Adrenal gland (tissue), 12 donors: ENCODE results near the gene DCAF11. TPM values are rescaled to one million over a fixed set of nuclear protein-coding genes. Genes with fewer than 3 reads are reported as not detected.

Source experiments
- DNase-seq, 7 donors: peaks; one replicate each; pipeline ENCODE4 v3.0.0-alpha.2; 2019 to 2020
- H3K27ac ChIP-seq, 5 donors: fragments of 200-600 bp; sonication (generic) in 4 of 5; 1 replicate in 3 of 5; 2 replicates in 2 of 5; pipeline versions ENCODE4 v1.5.1 to v1.8.0; 2016 to 2020; ENCODE audit warnings: mild to moderate bottlenecking in 1 of 5
- H3K27me3 ChIP-seq: fragments of 200-600 bp; 2 replicates; pipeline ENCODE4 v1.8.0; 2021
- H3K36me3 ChIP-seq, 2 donors: fragments of 200-600 bp; replicated peaks in 1 of 2; 1 replicate in 1 of 2; 2 replicates in 1 of 2; pipeline versions ENCODE4 v1.5.1 to v1.8.0; 2018 to 2022
- H3K4me1 ChIP-seq, 2 donors: fragments of 200-600 bp; replicated peaks in 1 of 2; 1 replicate in 1 of 2; 2 replicates in 1 of 2; pipeline versions ENCODE4 v1.5.1 to v1.8.0; 2018 to 2021
- H3K4me3 ChIP-seq, 4 donors: fragments of 200-600 bp; sonication (generic) in 3 of 4; one replicate each; pipeline ENCODE4 v1.5.1; 2016 to 2018
- H3K9me3 ChIP-seq, 3 donors: fragments of 200-600 bp; sonication (generic) in 1 of 3; replicated peaks in 1 of 3; 1 replicate in 2 of 3; 2 replicates in 1 of 3; pipeline versions ENCODE4 v1.5.1 to v1.8.0; 2016 to 2021
- CTCF ChIP-seq, 6 experiments: fragments of 450-650 bp in 4 of 6; fragments of 200-600 bp in 2 of 6; sonication (generic) in 1 of 6; IDR thresholded peaks; 1 replicate in 5 of 6; 2 replicates in 1 of 6; pipeline versions ENCODE4 v1.5.1 to v1.8.0; 2016 to 2021; ENCODE audit warnings: antibody characterized with exemption in 6 of 6, mild to moderate bottlenecking in 2 of 6, moderate library complexity in 1 of 6
- POLR2A ChIP-seq, 2 donors: fragments of 450-650 bp; IDR thresholded peaks; one replicate each; pipeline ENCODE4 v1.6.1; 2017; ENCODE audit warnings: antibody characterized with exemption in 2 of 2, mild to moderate bottlenecking in 2 of 2, moderate library complexity in 1 of 2
- WGBS, 4 donors: extraction: QIAGEN DNeasy Blood & Tissue Kit in 2 of 4; methylation state at CpG; one replicate each; pipeline versions ENCODE4 v1.1.5 to v1.1.7; 2013 to 2017; 5-methylcytosine and 5-hydroxymethylcytosine counted together
- intact Hi-C, 2 donors: fragments of 100-400 bp; cut with DNase I; formaldehyde crosslinking; loops; one replicate each; pipeline versions ENCODE4 v1.14.1 to v1.15.0; 2022 to 2023
- microRNA-seq, 3 donors: library from miRNA; unstranded; fragments of <30 nt; microRNA quantifications; one replicate each; pipeline ENCODE4, GENCODE V29; 2017 to 2020
- polyA plus RNA-seq, 3 donors: library from polyadenylated mRNA; stranded (reverse); fragments of 200-250 nt in 2 of 3; fragments of 350-450 nt in 1 of 3; fragmentation: Illumina TruSeq in 1 of 3; extraction: RNeasy Lipid Tissue Mini Kit (QIAGEN cat#74804) in 1 of 3; gene quantifications; one replicate each; pipeline ENCODE4 v1.2.3, GENCODE V29; 2013 to 2014
- small RNA-seq, 2 donors: library from RNA; depleted of rRNA; stranded (forward); fragments of <200 nt; gene quantifications; one replicate each; pipeline ENCODE3, GENCODE V24; 2016
- total RNA-seq, 9 donors: library from RNA; depleted of rRNA in 4 of 9; stranded (reverse); fragments of >200 nt in 4 of 9; fragments of 120-200 nt in 1 of 9; fragmentation: NEBNext Ultra II Directional in 1 of 9; extraction: Animal tissue kit (Norgen Biotek cat#: 25700) in 1 of 9; gene quantifications; one replicate each; pipeline versions ENCODE4 v1.1.0 to v1.2.4, GENCODE V29; 2013 to 2023
- donor health status: healthy with polysubstance abuse.
- donor health status: Bipolar disorder and iron deficiency.
- donor health status: DM: yes; HTN: yes; CAD: no.
- donor health status: DM: no; HTN: no; CAD: no.
- donor health status: DM: no; HTN: no; CAD: no.
- donor health status: DM: yes; HTN: yes; CAD: no.

Gene DCAF11
- total and polyA plus RNA-seq, 12 donors, result 40.4 to 401 (median 120) TPM

GRCh38 chr14:24171422-24172260, 57.1 kb downstream of the DCAF11 start, which contains the start of gene REC8:
TSS of gene REC8 (plus strand) at chr14:24172080. CDS start at chr14:24172553, 473 bp downstream.
- Histone ChIP-seq H3K4me3 (peak within 1 kb of the TSS in 1 of 4 donors; percentile 38), H3K27me3 (no peaks in the 10 kb centered on the region), H3K36me3 (peaks cover 0 to 18% of the 10 kb centered on the region in 2 donors), H3K4me1 (peaks cover 0 to 6% of the 10 kb centered on the region in 2 donors), H3K27ac (peak within 1 kb of the TSS in 2 of 5 donors; percentile 45 to 54), H3K9me3 (no peaks in the 10 kb centered on the region)
- intact Hi-C loops, result no loop called here
- peak; percentile 69 to 98 (median 81) for DNase-seq
- 14 to 31% (median 26%) methylated on average over 21 to 63 of the region's 63 CpGs for WGBS, 4 donors
- TF ChIP-seq POLR2A (IDR thresholded peaks at IDR 0.05) (no peak), CTCF (IDR thresholded peaks at IDR 0.05) (no peak)

- peak overlapping the region in 1 of 4 donors; percentile 38 for H3K4me3 ChIP-seq
- peaks cover 0 to 6% of the 10 kb centered on the region in 2 donors for H3K4me1 ChIP-seq
- H3K27ac ChIP-seq, result peak overlapping the region in 1 of 5 donors; percentile 54
- no peak for TF ChIP-seq CTCF (IDR thresholded peaks at IDR 0.05)
- TF ChIP-seq POLR2A (IDR thresholded peaks at IDR 0.05), result no peak
- 59 to 70% (median 65%) methylated on average over 21 to 30 of the region's 30 CpGs for WGBS, 4 donors
- H3K36me3 ChIP-seq, result peaks cover 0 to 18% of the 10 kb centered on the region in 2 donors
- no peaks in the 10 kb centered on the region for H3K27me3 ChIP-seq
- DNase-seq, result no peak
- no peaks in the 10 kb centered on the region for H3K9me3 ChIP-seq
- intact Hi-C loops, result no loop called here
Measured at GRCh38 chr14:24172261-24172860, 57.8 kb downstream of the DCAF11 start.

- DNase-seq, result no peak
- no peak for TF ChIP-seq POLR2A (IDR thresholded peaks at IDR 0.05)
- TF ChIP-seq CTCF (IDR thresholded peaks at IDR 0.05), result no peak
Measured at GRCh38 chr14:24172871-24173281, 58.3 kb downstream of the DCAF11 start.

More at GRCh38 chr14:24172871-24173281, 58.3 kb downstream of the DCAF11 start:
- intact Hi-C loops, result no loop called here
- Histone ChIP-seq H3K27ac (no peak overlapping the region), H3K4me1 (peaks cover 0 to 6% of the 10 kb centered on the region in 2 donors), H3K4me3 (no peak overlapping the region), H3K36me3 (peaks cover 0 to 17% of the 10 kb centered on the region in 2 donors), H3K27me3 (no peaks in the 10 kb centered on the region), H3K9me3 (no peaks in the 10 kb centered on the region)
- WGBS, 4 donors, result 62 to 84% (median 83%) methylated on average over 5 to 20 of the region's 20 CpGs

Small RNAs within 50 kb of the gene (microRNA-seq; reads per million reads assigned to microRNA genes)
- gene MIR7703, result 0 to 0.45 (median 0) reads per million in 3 donors

Small RNAs within 50 kb of the gene (small RNA-seq; reads per million reads assigned to genes)
- gene IRF9 (0 to 0.12 reads per million in 2 donors), gene RNA5SP383 (0.36 to 0.58 reads per million in 2 donors)

Other genes with a start within 250 kb of the DCAF11 start
- 10 to 100 TPM; 26.1 to 77.5 (median 47.0) TPM for gene DHRS4, start 161.0 kb upstream of the DCAF11 start, total RNA-seq
- gene DHRS4, start 161.0 kb upstream of the DCAF11 start, polyA plus RNA-seq, result 10 to 100 TPM; 41.0 to 53.3 (median 52.7) TPM
- gene DHRS4L2, start 125.8 kb upstream of the DCAF11 start, total RNA-seq, result 10 to 100 TPM; 14.8 to 56.4 (median 33.5) TPM
- 10 to 100 TPM; 41.5 to 52.3 (median 45.7) TPM for gene DHRS4L2, start 125.8 kb upstream of the DCAF11 start, polyA plus RNA-seq
- 1 to 10 TPM in 2 of 9 donors, under 1 TPM in 6, not detected in 1; 0.17 to 1.1 (median 0.68) TPM for gene CARMIL3, start 62.8 kb upstream of the DCAF11 start, total RNA-seq
- gene CARMIL3, start 62.8 kb upstream of the DCAF11 start, polyA plus RNA-seq, result 1 to 10 TPM in 2 of 3 donors, under 1 TPM in 1; 0.73 to 5.8 (median 1.7) TPM
- gene CPNE6, start 43.2 kb upstream of the DCAF11 start, total RNA-seq, result 1 to 10 TPM in 1 of 9 donors, under 1 TPM in 1, not detected in 7; 0.97 to 1.4 TPM
- gene CPNE6, start 43.2 kb upstream of the DCAF11 start, polyA plus RNA-seq, result under 1 TPM; 0.07 to 0.22 (median 0.16) TPM
- 10 to 100 TPM in 7 of 9 donors, 1 to 10 TPM in 2; 4.4 to 37.0 (median 18.4) TPM for gene PCK2, start 20.5 kb upstream of the DCAF11 start, total RNA-seq
- 10 to 100 TPM in 2 of 3 donors, 1 to 10 TPM in 1; 7.9 to 17.9 (median 10.5) TPM for gene PCK2, start 20.5 kb upstream of the DCAF11 start, polyA plus RNA-seq
- 10 to 100 TPM in 1 of 9 donors, 1 to 10 TPM in 8; 3.3 to 20.2 (median 4.7) TPM for gene NRL, start 172 bp downstream of the DCAF11 start, total RNA-seq
- gene NRL, start 172 bp downstream of the DCAF11 start, polyA plus RNA-seq, result 1 to 10 TPM; 2.2 to 3.5 (median 3.1) TPM
- 10 to 100 TPM in 4 of 9 donors, 1 to 10 TPM in 5; 6.5 to 15.7 (median 9.7) TPM for gene FITM1, start 15.9 kb downstream of the DCAF11 start, total RNA-seq
- 10 to 100 TPM in 2 of 3 donors, 1 to 10 TPM in 1; 4.6 to 25.7 (median 13.4) TPM for gene FITM1, start 15.9 kb downstream of the DCAF11 start, polyA plus RNA-seq
- 100 to 1,000 TPM; 208 to 359 (median 277) TPM for gene PSME1, start 21.4 kb downstream of the DCAF11 start, total RNA-seq
- gene PSME1, start 21.4 kb downstream of the DCAF11 start, polyA plus RNA-seq, result 100 to 1,000 TPM; 205 to 386 (median 313) TPM
- 10 to 100 TPM; 22.5 to 65.7 (median 40.5) TPM for gene EMC9, start 26.8 kb downstream of the DCAF11 start, total RNA-seq
- gene EMC9, start 26.8 kb downstream of the DCAF11 start, polyA plus RNA-seq, result 100 to 1,000 TPM in 2 of 3 donors, 10 to 100 TPM in 1; 21.6 to 149 (median 127) TPM
- gene PSME2, start 31.8 kb downstream of the DCAF11 start, total RNA-seq, result 100 to 1,000 TPM; 107 to 362 (median 191) TPM
- gene PSME2, start 31.8 kb downstream of the DCAF11 start, polyA plus RNA-seq, result 100 to 1,000 TPM; 388 to 752 (median 687) TPM
- gene RNF31, start 32.7 kb downstream of the DCAF11 start, total RNA-seq, result 100 to 1,000 TPM in 1 of 9 donors, 10 to 100 TPM in 8; 32.8 to 165 (median 59.7) TPM
- gene RNF31, start 32.7 kb downstream of the DCAF11 start, polyA plus RNA-seq, result 100 to 1,000 TPM in 2 of 3 donors, 10 to 100 TPM in 1; 59.3 to 351 (median 198) TPM
- gene IRF9, start 46.5 kb downstream of the DCAF11 start, total RNA-seq, result 100 to 1,000 TPM in 4 of 9 donors, 10 to 100 TPM in 5; 32.4 to 119 (median 98.3) TPM
- gene IRF9, start 46.5 kb downstream of the DCAF11 start, polyA plus RNA-seq, result 100 to 1,000 TPM; 118 to 151 (median 129) TPM
- 10 to 100 TPM in 4 of 9 donors, 1 to 10 TPM in 5; 1.3 to 18.5 (median 9.4) TPM for gene REC8, start 57.3 kb downstream of the DCAF11 start, total RNA-seq
- 100 to 1,000 TPM in 1 of 3 donors, 10 to 100 TPM in 1, 1 to 10 TPM in 1; 3.6 to 111 (median 38.9) TPM for gene REC8, start 57.3 kb downstream of the DCAF11 start, polyA plus RNA-seq
- 10 to 100 TPM; 29.7 to 84.9 (median 45.4) TPM for gene IPO4, start 74.0 kb downstream of the DCAF11 start, total RNA-seq
- gene IPO4, start 74.0 kb downstream of the DCAF11 start, polyA plus RNA-seq, result 10 to 100 TPM; 19.1 to 43.2 (median 23.8) TPM
- gene TM9SF1, start 80.7 kb downstream of the DCAF11 start, total RNA-seq, result 100 to 1,000 TPM in 2 of 9 donors, 10 to 100 TPM in 7; 60.0 to 123 (median 90.4) TPM
- gene TM9SF1, start 80.7 kb downstream of the DCAF11 start, polyA plus RNA-seq, result 10 to 100 TPM; 43.7 to 67.2 (median 56.1) TPM
- gene TSSK4, start 90.9 kb downstream of the DCAF11 start, total RNA-seq, result under 1 TPM in 1 of 9 donors, not detected in 8; 0.46 TPM
- under 1 TPM in 1 of 3 donors, not detected in 2; 0.07 TPM for gene TSSK4, start 90.9 kb downstream of the DCAF11 start, polyA plus RNA-seq
- gene CHMP4A, start 98.7 kb downstream of the DCAF11 start, total RNA-seq, result 10 to 100 TPM; 32.9 to 68.6 (median 56.5) TPM
- 100 to 1,000 TPM in 2 of 3 donors, 10 to 100 TPM in 1; 71.1 to 118 (median 104) TPM for gene CHMP4A, start 98.7 kb downstream of the DCAF11 start, polyA plus RNA-seq
- 10 to 100 TPM; 20.3 to 53.7 (median 28.6) TPM for gene MDP1, start 101.3 kb downstream of the DCAF11 start, total RNA-seq
- 10 to 100 TPM; 32.2 to 40.2 (median 39.4) TPM for gene MDP1, start 101.3 kb downstream of the DCAF11 start, polyA plus RNA-seq
- 100 to 1,000 TPM; 154 to 454 (median 216) TPM for gene NEDD8, start 117.6 kb downstream of the DCAF11 start, total RNA-seq
- gene NEDD8, start 117.6 kb downstream of the DCAF11 start, polyA plus RNA-seq, result 100 to 1,000 TPM; 136 to 448 (median 215) TPM
- gene GMPR2, start 118.2 kb downstream of the DCAF11 start, total RNA-seq, result 100 to 1,000 TPM in 8 of 9 donors, 10 to 100 TPM in 1; 92.5 to 188 (median 131) TPM
- 100 to 1,000 TPM in 1 of 3 donors, 10 to 100 TPM in 2; 70.6 to 103 (median 98.0) TPM for gene GMPR2, start 118.2 kb downstream of the DCAF11 start, polyA plus RNA-seq
- 100 to 1,000 TPM in 5 of 9 donors, 10 to 100 TPM in 4; 76.3 to 216 (median 101) TPM for gene TINF2, start 127.8 kb downstream of the DCAF11 start, total RNA-seq
- gene TINF2, start 127.8 kb downstream of the DCAF11 start, polyA plus RNA-seq, result 100 to 1,000 TPM in 2 of 3 donors, 10 to 100 TPM in 1; 57.8 to 179 (median 103) TPM
- gene TGM1, start 148.4 kb downstream of the DCAF11 start, total RNA-seq, result 1 to 10 TPM in 3 of 9 donors, under 1 TPM in 5, not detected in 1; 0.28 to 1.4 (median 0.88) TPM
- gene TGM1, start 148.4 kb downstream of the DCAF11 start, polyA plus RNA-seq, result 1 to 10 TPM in 2 of 3 donors, under 1 TPM in 1; 0.44 to 2.7 (median 2.2) TPM
- gene RABGGTA, start 156.8 kb downstream of the DCAF11 start, total RNA-seq, result 10 to 100 TPM; 26.0 to 40.0 (median 32.3) TPM
- gene RABGGTA, start 156.8 kb downstream of the DCAF11 start, polyA plus RNA-seq, result 100 to 1,000 TPM in 1 of 3 donors, 10 to 100 TPM in 2; 15.7 to 124 (median 90.7) TPM
- gene DHRS1, start 185.0 kb downstream of the DCAF11 start, total RNA-seq, result 10 to 100 TPM; 11.4 to 68.1 (median 36.1) TPM
- gene DHRS1, start 185.0 kb downstream of the DCAF11 start, polyA plus RNA-seq, result 10 to 100 TPM; 19.8 to 38.7 (median 37.6) TPM
- 10 to 100 TPM in 8 of 9 donors, 1 to 10 TPM in 1; 9.2 to 28.2 (median 18.2) TPM for gene NOP9, start 185.1 kb downstream of the DCAF11 start, total RNA-seq
- 10 to 100 TPM in 2 of 3 donors, 1 to 10 TPM in 1; 9.1 to 21.1 (median 16.8) TPM for gene NOP9, start 185.1 kb downstream of the DCAF11 start, polyA plus RNA-seq
- 10 to 100 TPM; 16.4 to 80.3 (median 40.5) TPM for gene CIDEB, start 193.2 kb downstream of the DCAF11 start, total RNA-seq
- 10 to 100 TPM; 17.5 to 73.7 (median 37.4) TPM for gene CIDEB, start 193.2 kb downstream of the DCAF11 start, polyA plus RNA-seq
- 10 to 100 TPM in 2 of 9 donors, 1 to 10 TPM in 6, under 1 TPM in 1; 0.42 to 11.1 (median 4.2) TPM for gene LTB4R2, start 195.4 kb downstream of the DCAF11 start, total RNA-seq
- 1 to 10 TPM in 2 of 3 donors, under 1 TPM in 1; 0.57 to 2.7 (median 1.8) TPM for gene LTB4R2, start 195.4 kb downstream of the DCAF11 start, polyA plus RNA-seq
- gene LTB4R, start 196.7 kb downstream of the DCAF11 start, total RNA-seq, result 10 to 100 TPM in 5 of 9 donors, 1 to 10 TPM in 4; 1.4 to 21.0 (median 11.0) TPM
- 10 to 100 TPM in 2 of 3 donors, 1 to 10 TPM in 1; 9.4 to 30.2 (median 17.5) TPM for gene LTB4R, start 196.7 kb downstream of the DCAF11 start, polyA plus RNA-seq
- gene ADCY4, start 220.3 kb downstream of the DCAF11 start, total RNA-seq, result 10 to 100 TPM in 5 of 9 donors, 1 to 10 TPM in 4; 3.9 to 34.0 (median 12.5) TPM
- gene ADCY4, start 220.3 kb downstream of the DCAF11 start, polyA plus RNA-seq, result 10 to 100 TPM in 2 of 3 donors, 1 to 10 TPM in 1; 4.5 to 70.1 (median 45.8) TPM
- 10 to 100 TPM in 1 of 9 donors, 1 to 10 TPM in 6, under 1 TPM in 2; 0.50 to 10.4 (median 3.6) TPM for gene RIPK3, start 225.2 kb downstream of the DCAF11 start, total RNA-seq
- 1 to 10 TPM; 1.5 to 8.0 (median 4.6) TPM for gene RIPK3, start 225.2 kb downstream of the DCAF11 start, polyA plus RNA-seq